Measurements from ENCODE around the gene MPIG6B.

Gene MPIG6B, protein sequence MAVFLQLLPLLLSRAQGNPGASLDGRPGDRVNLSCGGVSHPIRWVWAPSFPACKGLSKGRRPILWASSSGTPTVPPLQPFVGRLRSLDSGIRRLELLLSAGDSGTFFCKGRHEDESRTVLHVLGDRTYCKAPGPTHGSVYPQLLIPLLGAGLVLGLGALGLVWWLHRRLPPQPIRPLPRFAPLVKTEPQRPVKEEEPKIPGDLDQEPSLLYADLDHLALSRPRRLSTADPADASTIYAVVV

GRCh38 chr6:31723245-31723979 lies at the start of gene MPIG6B:
MPIG6B (plus strand) TSS chr6:31723373; CDS start chr6:31723384, 11 bp downstream.
- no peak for DNase-seq

GRCh38 chr6:31676322-31676903 lies 46.8 kb upstream of the MPIG6B start:
- DNase-seq, result no peak

- DNase-seq, result no peak
Observed at GRCh38 chr6:31676904-31677303, 46.3 kb upstream of the MPIG6B start.

- DNase-seq, result no peak
Observed at GRCh38 chr6:31677955-31678354, 45.2 kb upstream of the MPIG6B start.

- peak; percentile 52 for DNase-seq
Observed at GRCh38 chr6:31680226-31681134, 42.7 kb upstream of the MPIG6B start, which contains the start of gene LY6G5C. LY6G5C (minus strand) TSS chr6:31681067; CDS start chr6:31680373, 694 bp downstream.

- no peak for DNase-seq
Observed at GRCh38 chr6:31681135-31681671, 42.0 kb upstream of the MPIG6B start.

DNA sequence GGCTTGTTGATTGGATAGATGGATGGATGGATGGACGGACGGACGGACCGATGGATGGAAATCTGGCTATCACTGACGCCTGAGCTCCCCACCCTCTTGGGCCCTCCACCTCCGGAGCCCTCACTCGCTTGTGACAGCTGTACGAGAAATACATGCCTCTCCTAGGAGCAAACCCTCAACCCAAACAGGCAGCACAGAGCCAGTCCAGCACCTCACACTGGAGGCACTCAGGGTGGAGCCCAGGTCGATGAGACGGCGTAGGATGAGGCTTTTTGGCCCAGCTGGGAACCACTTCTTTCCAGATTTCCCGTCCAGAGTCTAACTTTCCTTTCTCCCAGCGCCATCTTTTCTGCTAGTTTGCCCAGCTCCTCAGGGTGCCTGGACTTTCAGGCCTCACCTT lies 39.6 kb upstream of the MPIG6B start:
- DNase-seq, result no peak

- no peak for DNase-seq
Observed at GRCh38 chr6:31686483-31686882, 36.7 kb upstream of the MPIG6B start.

DNA sequence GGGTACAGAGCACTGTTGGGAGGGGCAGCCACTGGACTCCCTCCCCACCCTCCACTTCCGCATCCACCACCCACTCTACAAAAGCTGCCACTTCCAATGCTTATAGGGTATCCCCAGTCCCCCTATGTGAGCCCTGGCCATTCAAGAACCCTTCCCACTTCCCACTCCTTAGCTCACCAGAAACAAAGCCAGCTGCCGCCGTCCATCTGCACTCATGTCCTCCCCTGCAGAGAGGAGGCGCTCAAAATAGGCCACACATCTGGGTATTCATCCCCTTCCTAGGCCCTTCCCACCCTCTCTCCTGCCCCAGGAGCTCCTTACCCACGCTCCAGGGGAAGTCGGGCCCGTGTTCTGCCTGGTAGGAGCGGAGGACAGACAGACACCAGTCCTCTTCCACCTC lies 35.9 kb upstream of the MPIG6B start:
- DNase-seq, result no peak

GRCh38 chr6:31687860-31688693 lies 35.1 kb upstream of the MPIG6B start:
- DNase-seq, result no peak

DNA sequence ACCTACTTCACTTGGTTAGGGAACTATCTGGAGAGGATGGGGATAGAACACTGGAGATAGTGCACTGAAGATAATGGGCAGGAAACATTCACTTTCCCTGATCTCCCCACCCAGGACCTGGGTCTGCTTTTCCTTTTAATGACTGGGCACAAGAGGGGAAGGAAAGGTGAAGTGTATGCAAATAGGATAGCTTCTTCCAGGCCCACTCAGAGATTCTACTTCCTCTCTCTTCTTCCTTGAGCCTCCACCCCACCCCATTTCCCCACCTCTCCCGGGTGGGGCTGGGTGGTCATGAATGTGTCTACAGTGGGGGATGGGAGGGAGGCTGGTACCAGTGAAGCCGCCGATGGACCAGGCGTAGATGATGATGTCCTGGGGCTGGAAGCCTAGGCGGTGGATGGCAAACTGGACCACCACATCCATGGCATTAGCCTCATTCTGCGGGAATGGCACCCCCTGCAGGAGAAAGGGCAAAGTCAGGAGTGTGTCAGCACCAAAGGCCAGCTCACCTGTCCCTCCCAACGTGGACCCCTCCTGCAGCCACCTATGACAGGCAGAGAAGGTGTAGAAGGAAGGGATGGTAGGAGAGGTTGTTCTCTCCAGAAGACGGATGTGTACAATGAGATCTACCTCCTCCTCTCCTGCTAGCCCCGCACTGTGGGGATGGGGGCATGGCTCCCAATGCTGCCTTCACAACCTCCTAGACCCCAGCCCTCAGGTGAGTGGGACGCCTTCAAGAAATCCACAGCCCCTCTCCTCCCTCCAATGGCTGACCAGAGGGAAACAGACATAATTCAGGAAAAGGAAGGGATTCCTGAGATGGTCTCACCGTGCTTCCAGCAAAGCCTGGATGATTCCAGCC lies 33.7 kb upstream of the MPIG6B start:
- no peak for DNase-seq

- DNase-seq, result no peak
Observed at GRCh38 chr6:31690231-31691077, 32.7 kb upstream of the MPIG6B start.

DNA sequence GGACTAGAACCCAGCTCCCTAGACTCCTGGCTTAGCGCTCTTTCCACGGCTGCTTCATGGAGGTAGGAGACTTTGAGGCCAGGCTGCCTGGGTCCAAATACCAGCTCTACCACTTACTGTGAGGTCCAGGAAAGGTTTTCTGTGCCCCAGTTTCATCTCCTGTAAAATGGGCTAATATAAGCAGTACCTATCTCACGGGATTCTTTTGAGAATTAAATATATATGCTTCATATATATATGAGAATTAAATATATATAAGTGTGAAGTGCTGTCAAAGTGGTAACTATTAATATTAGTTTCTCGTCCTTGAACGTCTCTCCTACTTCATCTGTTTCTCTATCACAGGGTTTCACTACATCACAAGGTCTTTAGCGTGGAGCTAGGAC lies 32.1 kb upstream of the MPIG6B start:
- DNase-seq, result no peak

GRCh38 chr6:31691564-31692108 lies 31.5 kb upstream of the MPIG6B start:
- DNase-seq, result no peak

DNA sequence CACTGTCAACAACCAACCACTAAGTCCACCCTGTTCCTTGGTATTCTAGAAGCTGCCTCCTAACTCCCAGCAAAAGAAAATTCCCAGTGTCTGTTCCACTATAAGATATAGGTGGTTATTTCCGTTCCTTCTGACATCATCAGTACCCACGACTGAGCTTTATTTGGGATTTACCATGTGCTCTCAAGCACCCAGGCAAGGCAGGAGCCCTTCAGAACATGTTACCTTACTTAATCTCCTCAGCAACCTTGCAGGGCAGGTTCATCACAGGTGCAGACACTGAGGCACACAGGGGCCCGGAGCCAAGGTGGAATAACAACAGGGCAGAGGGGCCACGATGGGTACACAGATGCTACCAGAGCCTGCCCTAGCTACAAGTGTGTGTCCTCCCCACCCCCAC lies 30.8 kb upstream of the MPIG6B start:
- DNase-seq, result no peak

DNA sequence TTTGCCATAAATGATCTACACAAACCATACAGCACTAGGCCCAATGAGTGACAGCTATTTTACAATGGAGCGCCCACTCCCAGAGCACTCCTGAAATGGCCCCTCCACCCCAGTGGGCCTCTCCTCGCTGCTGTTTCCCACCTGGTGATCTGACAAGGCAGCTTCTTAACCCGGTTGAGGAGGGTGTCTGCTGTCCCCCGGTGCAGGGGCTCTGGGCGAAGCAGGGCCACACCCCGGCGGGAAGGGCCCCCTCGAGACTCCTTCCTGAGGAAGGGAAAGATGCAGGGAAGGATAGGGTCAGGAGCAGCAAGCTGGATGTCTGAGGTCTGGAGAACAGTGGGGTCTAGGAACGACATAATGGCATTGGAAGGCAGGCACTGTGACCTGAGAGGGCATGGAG lies 30.3 kb upstream of the MPIG6B start:
- no peak for DNase-seq

DNA sequence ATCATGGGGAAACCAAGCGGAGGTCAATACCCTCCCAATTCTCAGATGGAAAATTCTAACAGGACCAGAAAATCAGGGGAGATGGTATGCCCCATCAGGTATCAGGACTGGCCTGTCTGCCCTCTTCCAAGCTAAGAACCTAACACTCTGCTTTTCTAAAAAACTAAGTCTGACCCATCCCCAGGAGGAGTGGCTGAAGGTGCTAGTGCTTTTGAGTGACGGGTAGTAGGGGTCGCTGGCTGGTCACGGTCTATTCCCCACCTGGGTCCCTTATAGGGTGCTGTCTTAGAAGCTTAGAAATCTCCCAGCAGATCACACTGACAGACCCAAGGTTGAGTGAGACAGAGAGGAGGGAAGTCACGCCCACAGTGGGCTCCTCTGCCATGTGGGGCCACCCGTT lies 29.6 kb upstream of the MPIG6B start:
- DNase-seq, result no peak

- no peak for DNase-seq
Observed at GRCh38 chr6:31697555-31697954, 25.6 kb upstream of the MPIG6B start.

- no peak for DNase-seq
Observed at GRCh38 chr6:31700740-31701401, 22.3 kb upstream of the MPIG6B start.

Measured in NCI-H1417 treated with DMSO at 0.1 percent for 48 hours (cell line).